BJ (cell line): Measurements from ENCODE around the gene FRMPD2. TPM values are rescaled to one million over a fixed set of nuclear protein-coding genes. Genes with fewer than 3 reads are reported as not detected.

Source experiments
- CTCF ChIA-PET: fragments of 350-600 bp; formaldehyde crosslinking; extraction: SDS; loops from one replicate; lab custom pipeline; 2021; ENCODE audit warnings: antibody characterized with exemption, inconsistent platforms; lab: Yijun Ruan, JAX
- POLR2A ChIA-PET: fragments of 300-600 bp; sonication (Branson Sonifier 250); formaldehyde crosslinking; extraction: SDS; loops from one replicate; lab custom pipeline; 2021; ENCODE audit warnings: antibody characterized with exemption; lab: Charles Lee
- DNase-seq: peaks from one replicate; pipeline ENCODE4 v3.0.0-alpha.2; 2011; ENCODE audit warnings: low read depth
- H3K27me3 ChIP-seq: 2 replicates; pipeline ENCODE4 v1.6.0; 2011; ENCODE audit warnings: low read length; ENCODE audit not compliant: control insufficient read depth, insufficient read depth
- H3K36me3 ChIP-seq: 2 replicates; pipeline ENCODE4 v1.5.1; 2011; ENCODE audit warnings: low read length; ENCODE audit not compliant: control insufficient read depth, insufficient read depth
- H3K4me3 ChIP-seq: 2 replicates; pipeline ENCODE4 v1.5.1; 2011; ENCODE audit warnings: low read depth, mild to moderate bottlenecking, control low read depth, low read length
- CTCF ChIP-seq: IDR thresholded peaks from 2 replicates; pipeline ENCODE4 v1.5.1; 2011; ENCODE audit warnings: low read depth, mild to moderate bottlenecking, control low read depth, inconsistent platforms, low read length, moderate library complexity; ENCODE audit not compliant: insufficient read depth
- polyA minus RNA-seq: library from RNA; depleted of rRNA, polyadenylated mRNA; stranded (reverse); fragments of >200 nt; gene quantifications from 2 replicates; pipeline ENCODE4 v1.2.3, GENCODE V29; 2011; rRNA and poly(A)+ RNA removed
- polyA plus RNA-seq: library from polyadenylated mRNA; depleted of rRNA; stranded (reverse); fragments of >200 nt; gene quantifications from 2 replicates; pipeline ENCODE4 v1.2.3, GENCODE V29; 2011; rRNA removed

The FRMPD2 gene
- not detected in 2 replicates for polyA plus RNA-seq
- polyA minus RNA-seq, result not detected in 2 replicates

GRCh38 chr10:48274636-48275035 lies at the start of gene FRMPD2:
Gene FRMPD2 (minus strand): TSS chr10:48274696. CDS start chr10:48274567, 129 bp downstream.
- Histone ChIP-seq H3K36me3 (no peaks in the 10 kb centered on the region), H3K27me3 (peaks cover 5% of the 10 kb centered on the region), H3K4me3 (no peak within 1 kb of the TSS)
- ChIA-PET POLR2A (no interaction called here), CTCF (no interaction called here)
- no peak for DNase-seq
- TF ChIP-seq CTCF, result no peak

GRCh38 chr10:48322017-48322416 lies 47.5 kb upstream of the FRMPD2 start:
- ChIA-PET POLR2A (no interaction called here), CTCF (interaction anchor here (0.9 to 1.6 kb wide), 3 partner anchors 11 to 335 kb away, joined by 3 to 4 read pairs (median 3); no protein-coding TSS in a partner anchor)
- DNase-seq, result no peak
- H3K27me3 ChIP-seq, result no peaks in the 10 kb centered on the region
- TF ChIP-seq CTCF, result no peak
- H3K36me3 ChIP-seq, result no peaks in the 10 kb centered on the region; the same call in 1 of the 2 replicates
- H3K4me3 ChIP-seq, result no peak overlapping the region

GRCh38 chr10:48317321-48317990 lies 43.0 kb upstream of the FRMPD2 start:
- Histone ChIP-seq H3K4me3 (no peak overlapping the region), H3K27me3 (no peaks in the 10 kb centered on the region), H3K36me3 (no peaks in the 10 kb centered on the region; the same call in 1 of the 2 replicates)
- ChIA-PET CTCF (interaction anchor here (0.6 kb wide), 1 partner anchor 158 kb away, joined by 4 read pairs; no protein-coding TSS in a partner anchor), POLR2A (no interaction called here)
- no peak for TF ChIP-seq CTCF
- DNase-seq, result no peak

GRCh38 chr10:48316236-48316635 lies 41.7 kb upstream of the FRMPD2 start:
- DNase-seq, result no peak
- TF ChIP-seq CTCF, result no peak
- H3K4me3 ChIP-seq, result no peak overlapping the region
- CTCF ChIA-PET, result interaction anchor here (0.6 to 1.1 kb wide), 2 partner anchors 16 to 204 kb away, joined by 3 read pairs; no protein-coding TSS in a partner anchor
- H3K36me3 ChIP-seq, result no peaks in the 10 kb centered on the region; the same call in 1 of the 2 replicates
- POLR2A ChIA-PET, result no interaction called here
- H3K27me3 ChIP-seq, result no peaks in the 10 kb centered on the region

- no peaks in the 10 kb centered on the region for H3K36me3 ChIP-seq
- H3K4me3 ChIP-seq, result no peak overlapping the region
- ChIA-PET CTCF (no interaction called here), POLR2A (no interaction called here)
- DNase-seq, result no peak
- TF ChIP-seq CTCF, result no peak
- H3K27me3 ChIP-seq, result no peaks in the 10 kb centered on the region
Measured at GRCh38 chr10:48314107-48314506, 39.6 kb upstream of the FRMPD2 start.
